SW480 (cell line): Measurements from ENCODE around the gene RASSF1.
"Not testable (repeated sequence)": the region's sequence is repeated elsewhere in the genome, so short reads cannot be mapped to it uniquely, and the experiment has no call there.

Experiments
- DNase-seq: peaks from one replicate; pipeline ENCODE4 v3.0.0-alpha.2; 2016; ENCODE audit warnings: low spot score

The RASSF1 gene

DNA sequence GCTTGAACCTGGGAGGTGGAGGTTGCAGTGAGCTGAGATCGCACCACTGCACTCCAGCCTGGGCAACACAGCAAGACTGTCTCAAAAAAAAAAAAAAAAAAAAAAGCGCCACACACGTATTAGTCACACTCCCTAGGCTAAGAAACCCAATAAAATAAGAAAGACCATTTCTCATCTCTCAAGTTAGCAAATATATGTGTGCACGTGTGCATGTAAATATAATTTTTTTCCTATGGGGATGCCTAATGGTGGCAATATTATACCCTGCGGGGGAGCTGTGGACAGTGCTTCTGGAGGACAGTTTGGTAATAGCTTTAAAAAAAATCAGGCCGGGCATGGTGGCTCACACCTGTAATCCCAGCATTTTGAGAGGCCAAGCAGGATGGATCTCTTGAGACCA, 56.5 kb downstream of the RASSF1 start:
- DNase-seq = not testable (repeated sequence)
